ENCODE measurements around the gene GABPB2. TPM values are rescaled to one million over a fixed set of nuclear protein-coding genes. Genes with fewer than 3 reads are reported as not detected.

The GABPB2 gene
- total RNA-seq (20.5 TPM), polyA plus RNA-seq (ENCODE audit: insufficient read depth, low read depth, low replicate concordance) (4.7 TPM)
- long read RNA-seq, donor 1, partial matches to known transcripts = 20 of 21 reads
- long read RNA-seq, donor 1, other reads (novel, unspliced or antisense) = 0 of 21 reads
- long read RNA-seq, donor 2 = 0 reads
- long read RNA-seq, donor 3, full-length matches to known transcripts = 2 of 2 reads
- long read RNA-seq, donor 3, partial matches to known transcripts = 0 of 2 reads
- long read RNA-seq, donor 3, other reads (novel, unspliced or antisense) = 0 of 2 reads
- long read RNA-seq, donor 4, partial matches to known transcripts = 7 of 7 reads
- long read RNA-seq, donor 4, other reads (novel, unspliced or antisense) = 0 of 7 reads
- long read RNA-seq, donor 5 = 0 reads
- long read RNA-seq, donor 6 = 0 reads
- long read RNA-seq, donor 7, full-length matches to known transcripts = 1 of 6 reads
- long read RNA-seq, donor 7, partial matches to known transcripts = 1 of 6 reads
- long read RNA-seq, donor 7, other reads (novel, unspliced or antisense) = 4 of 6 reads
- long read RNA-seq, donor 8 = 0 reads
- long read RNA-seq, donor 9 = 0 reads
- long read RNA-seq, donor 10, full-length matches to known transcripts = 1 of 1 reads
- long read RNA-seq, donor 10, partial matches to known transcripts = 0 of 1 reads
- long read RNA-seq, donor 10, other reads (novel, unspliced or antisense) = 0 of 1 reads

DNA sequence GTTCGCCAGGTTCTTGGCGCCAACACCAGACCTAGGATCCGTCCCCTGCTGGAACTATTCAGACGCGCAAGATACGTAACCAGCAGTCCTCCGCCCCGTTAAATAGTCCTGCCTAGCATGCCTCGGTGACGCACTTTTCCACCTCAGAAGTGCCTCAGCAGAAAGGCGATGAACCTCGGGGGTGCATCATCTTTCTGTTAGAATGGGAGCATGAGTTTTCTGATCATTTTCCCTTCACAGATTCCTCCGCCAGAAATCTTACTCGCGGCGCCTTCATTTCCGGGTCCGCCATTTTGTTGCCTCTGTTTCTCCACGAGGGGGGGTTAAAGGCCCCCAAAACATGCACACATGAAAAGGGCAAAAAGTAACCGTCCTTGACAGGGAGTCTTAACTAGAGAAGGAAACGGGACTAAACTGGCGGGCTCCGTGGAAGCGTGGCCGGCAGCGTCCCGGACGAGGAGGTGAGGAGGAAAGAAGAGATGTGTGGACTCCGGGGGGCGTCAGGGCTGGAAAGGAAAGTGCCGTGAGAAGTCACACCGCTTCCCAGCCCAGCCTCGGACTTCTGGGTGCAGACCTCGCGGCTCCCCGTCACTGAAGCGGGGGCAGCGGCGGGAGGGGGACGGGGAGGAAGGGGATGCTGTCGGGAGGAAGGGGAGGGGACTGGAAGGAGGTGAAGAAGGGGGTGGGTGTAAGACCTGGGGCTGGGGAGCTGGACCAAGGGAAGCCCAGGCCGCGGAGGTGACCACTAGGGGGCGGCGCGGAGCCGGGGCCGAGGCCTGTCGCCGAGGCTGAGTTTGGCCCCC lies at the start of gene GABPB2:
Gene GABPB2 (plus strand): TSS at position 288 of the 803 bp plus-strand sequence. CDS start 17,429 bp downstream, outside the sequence.
- Histone ChIP-seq H3K27ac (ENCODE audit: low read depth in 2 of 2, low read length in 2 of 2) (peak within 1 kb of the TSS; percentile 100), H3K9me3 (ENCODE audit: control insufficient read depth in 2 of 3, insufficient read depth in 1 of 3, low read length in 3 of 3) (no peaks in the 10 kb centered on the region), H3K36me3 (ENCODE audit: control insufficient read depth in 2 of 3, insufficient read depth in 3 of 3, low read length in 3 of 3) (no peaks in the 10 kb centered on the region), H3K9ac (ENCODE audit: low read length in 3 of 3) (peak within 1 kb of the TSS; percentile 55 to 99 (median 94)), H3K27me3 (ENCODE audit: control insufficient read depth, insufficient read depth, low read length) (no peaks in the 10 kb centered on the region), H3K4me1 (ENCODE audit: control insufficient read depth in 2 of 3, insufficient read depth in 2 of 3, low read depth in 1 of 3, low read length in 3 of 3) (no peaks in the 10 kb centered on the region), H3K4me3 (ENCODE audit: low read length in 3 of 3) (peak within 1 kb of the TSS; percentile 74 to 99 (median 91))
- TF ChIP-seq, protein P1, sequence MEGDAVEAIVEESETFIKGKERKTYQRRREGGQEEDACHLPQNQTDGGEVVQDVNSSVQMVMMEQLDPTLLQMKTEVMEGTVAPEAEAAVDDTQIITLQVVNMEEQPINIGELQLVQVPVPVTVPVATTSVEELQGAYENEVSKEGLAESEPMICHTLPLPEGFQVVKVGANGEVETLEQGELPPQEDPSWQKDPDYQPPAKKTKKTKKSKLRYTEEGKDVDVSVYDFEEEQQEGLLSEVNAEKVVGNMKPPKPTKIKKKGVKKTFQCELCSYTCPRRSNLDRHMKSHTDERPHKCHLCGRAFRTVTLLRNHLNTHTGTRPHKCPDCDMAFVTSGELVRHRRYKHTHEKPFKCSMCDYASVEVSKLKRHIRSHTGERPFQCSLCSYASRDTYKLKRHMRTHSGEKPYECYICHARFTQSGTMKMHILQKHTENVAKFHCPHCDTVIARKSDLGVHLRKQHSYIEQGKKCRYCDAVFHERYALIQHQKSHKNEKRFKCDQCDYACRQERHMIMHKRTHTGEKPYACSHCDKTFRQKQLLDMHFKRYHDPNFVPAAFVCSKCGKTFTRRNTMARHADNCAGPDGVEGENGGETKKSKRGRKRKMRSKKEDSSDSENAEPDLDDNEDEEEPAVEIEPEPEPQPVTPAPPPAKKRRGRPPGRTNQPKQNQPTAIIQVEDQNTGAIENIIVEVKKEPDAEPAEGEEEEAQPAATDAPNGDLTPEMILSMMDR (IDR thresholded peaks at IDR 0.05; ENCODE audit: borderline replicate concordance, extremely low read depth, insufficient read depth) = peak; percentile 86
- FAIRE-seq (no peak), DNase-seq (peak; percentile 93 to 97 (median 96))
- intact Hi-C loops (cut with DNase I) = no loop called here

DNA sequence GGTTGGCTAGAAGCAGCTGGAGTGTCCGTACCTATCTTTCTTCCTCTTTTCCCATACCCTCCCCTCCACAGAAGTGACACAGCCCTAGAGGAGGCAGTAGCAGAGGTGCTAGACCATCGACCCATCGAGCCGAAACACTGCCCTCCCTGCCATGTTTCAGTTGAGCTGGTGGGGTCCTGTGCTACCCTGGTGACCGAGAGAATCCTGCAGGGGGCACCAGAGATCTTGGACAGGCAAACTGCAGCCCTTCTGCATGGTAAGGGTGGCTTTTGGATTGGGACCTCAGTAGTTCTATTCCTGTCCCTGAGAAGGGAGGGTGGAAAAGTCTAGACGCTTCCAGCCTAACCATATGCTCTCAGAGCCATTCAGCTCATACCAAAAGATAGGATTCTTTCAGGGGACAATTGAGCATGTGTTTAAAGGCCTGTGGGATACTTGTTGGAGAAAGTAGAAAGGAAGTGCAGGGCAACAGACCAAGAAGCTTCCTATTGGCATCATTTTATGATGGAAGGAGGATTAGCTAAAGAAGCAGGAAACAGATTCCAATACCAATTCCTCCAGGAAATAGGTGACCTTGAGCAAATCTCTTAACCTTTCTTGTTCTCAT lies 45.9 kb upstream of the GABPB2 start:
- intact Hi-C loops (cut with DNase I) = no loop called here
- Histone ChIP-seq H3K9ac (ENCODE audit: low read length in 3 of 3) (no peak overlapping the region), H3K27ac (ENCODE audit: low read depth in 2 of 2, low read length in 2 of 2) (peak overlapping the region in 1 of 2 donors; percentile 6), H3K36me3 (ENCODE audit: control insufficient read depth in 2 of 3, insufficient read depth in 3 of 3, low read length in 3 of 3) (peaks cover 8 to 28% (median 13%) of the 10 kb centered on the region in 3 donors), H3K4me3 (ENCODE audit: low read length in 3 of 3) (no peak overlapping the region), H3K4me1 (ENCODE audit: control insufficient read depth in 2 of 3, insufficient read depth in 2 of 3, low read depth in 1 of 3, low read length in 3 of 3) (peaks cover 0 to 10% (median 0%) of the 10 kb centered on the region in 3 donors), H3K9me3 (ENCODE audit: control insufficient read depth in 2 of 3, insufficient read depth in 1 of 3, low read length in 3 of 3) (no peaks in the 10 kb centered on the region), H3K27me3 (ENCODE audit: control insufficient read depth, insufficient read depth, low read length) (no peaks in the 10 kb centered on the region)
- FAIRE-seq = no peak
- DNase-seq = peak; percentile 78 to 88 (median 81)
- TF ChIP-seq, protein P1 (IDR thresholded peaks at IDR 0.05; ENCODE audit: borderline replicate concordance, extremely low read depth, insufficient read depth) = peak; percentile 68

DNA sequence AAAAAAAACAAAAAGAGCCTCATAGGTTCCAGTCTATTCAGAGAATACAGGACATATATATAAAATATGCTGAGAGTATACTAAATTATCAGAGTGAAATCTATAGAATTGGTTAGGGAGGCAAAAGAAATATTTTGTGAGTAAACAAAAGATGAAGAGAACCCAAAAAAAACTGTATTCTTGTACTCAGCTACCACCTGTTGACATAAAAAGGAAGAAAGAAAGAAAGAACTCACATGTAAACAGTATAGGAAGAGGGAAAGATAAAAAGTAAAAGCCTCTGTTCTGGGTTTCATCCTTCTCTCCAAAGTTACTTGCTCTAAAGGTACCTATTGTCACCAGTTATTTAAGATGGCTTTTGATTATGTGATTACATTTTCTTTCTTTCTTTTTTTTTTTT lies 44.1 kb upstream of the GABPB2 start:
- Histone ChIP-seq H3K4me1 (ENCODE audit: control insufficient read depth in 2 of 3, insufficient read depth in 2 of 3, low read depth in 1 of 3, low read length in 3 of 3) (peaks cover 0 to 10% (median 0%) of the 10 kb centered on the region in 3 donors), H3K27me3 (ENCODE audit: control insufficient read depth, insufficient read depth, low read length) (no peaks in the 10 kb centered on the region), H3K4me3 (ENCODE audit: low read length in 3 of 3) (no peak overlapping the region), H3K9ac (ENCODE audit: low read length in 3 of 3) (no peak overlapping the region), H3K9me3 (ENCODE audit: control insufficient read depth in 2 of 3, insufficient read depth in 1 of 3, low read length in 3 of 3) (no peaks in the 10 kb centered on the region), H3K27ac (ENCODE audit: low read depth in 2 of 2, low read length in 2 of 2) (no peak overlapping the region), H3K36me3 (ENCODE audit: control insufficient read depth in 2 of 3, insufficient read depth in 3 of 3, low read length in 3 of 3) (peaks cover 10 to 36% (median 17%) of the 10 kb centered on the region in 3 donors)
- TF ChIP-seq, protein P1 (IDR thresholded peaks at IDR 0.05; ENCODE audit: borderline replicate concordance, extremely low read depth, insufficient read depth) = no peak
- FAIRE-seq (no peak), DNase-seq (no peak)
- intact Hi-C loops (cut with DNase I) = no loop called here

All from kidney (tissue), 22 donors.